Endothelial cell of umbilical vein (primary cell): ENCODE data around the gene SPTLC2. TPM values are rescaled to one million over a fixed set of nuclear protein-coding genes. Genes with fewer than 3 reads are reported as not detected.
A peak's percentile ranks its signal among the peaks of the same experiment; 100 is the strongest.

ENCODE experiments used
- BruUV-seq: library from RNA; stranded (reverse); fragments of 400-500 nt; replicated peaks from 2 replicates; lab custom pipeline; 2021; lab: Mats Ljungman, UMichigan
- CTCF ChIA-PET: fragments of 300-600, 350-600 bp; sonication (Branson Sonifier 250); formaldehyde crosslinking; loops from one replicate; lab custom pipeline; 2021; ENCODE audit warnings: antibody characterized with exemption, inconsistent platforms; lab: Charles Lee
- POLR2A ChIA-PET: fragments of 300-600, 350-600 bp; sonication (Branson Sonifier 250); formaldehyde crosslinking; loops from one replicate; lab custom pipeline; 2021; ENCODE audit warnings: antibody characterized with exemption, inconsistent platforms; lab: Charles Lee
- DNase-seq: peaks from one replicate; pipeline ENCODE4 v3.0.0-alpha.2; 2011; ENCODE audit warnings: low read depth, low spot score
- FAIRE-seq: peaks from 2 replicates; lab custom pipeline; 2011; peaks lifted over from hg19 to GRCh38; lab: Jason Lieb, UNC
- H2AFZ ChIP-seq: 2 replicates; pipeline ENCODE4 v1.6.0; 2012; ENCODE audit warnings: low read depth, low read length, control low read depth, inconsistent platforms
- H3K27ac ChIP-seq: 2 replicates; pipeline ENCODE4 v1.5.1; 2011; ENCODE audit warnings: low read depth, mild to moderate bottlenecking, control low read depth, low read length, moderate library complexity; ENCODE audit not compliant: insufficient read depth
- H3K27me3 ChIP-seq, 2 experiments: 2 replicates each; pipeline versions ENCODE4 v1.6.0 to v1.6.1; 2011; ENCODE audit warnings: low read length in 2 of 2, mixed read lengths in 1 of 2; ENCODE audit not compliant: control insufficient read depth in 2 of 2, insufficient read depth in 2 of 2
- H3K36me3 ChIP-seq, 2 experiments: 2 replicates in 1 of 2; 3 replicates in 1 of 2; pipeline ENCODE4 v1.5.1; 2011; ENCODE audit warnings: low read length in 2 of 2, mild to moderate bottlenecking in 1 of 2, moderate library complexity in 1 of 2; ENCODE audit not compliant: control insufficient read depth in 2 of 2, insufficient read depth in 2 of 2; ENCODE audit errors: extremely low read depth in 1 of 2
- H3K4me1 ChIP-seq: 3 replicates; pipeline ENCODE4 v1.5.1; 2011; ENCODE audit warnings: mild to moderate bottlenecking, low read length; ENCODE audit not compliant: control insufficient read depth, insufficient read depth; ENCODE audit errors: extremely low read depth
- H3K4me2 ChIP-seq: 2 replicates; pipeline ENCODE4 v1.6.1; 2011; ENCODE audit warnings: low read length, control low read depth, mixed read lengths; ENCODE audit not compliant: insufficient read depth
- H3K4me3 ChIP-seq, 3 experiments: fragments of 200-600 bp in 1 of 3; sonication (generic), shearing (Covaris generic) in 1 of 3; replicated peaks in 1 of 3; 2 replicates each; pipeline ENCODE4 v1.5.1; 2011 to 2016; ENCODE audit warnings: control low read depth in 3 of 3, low read length in 3 of 3, mild to moderate bottlenecking in 2 of 3, inconsistent platforms in 1 of 3, low read depth in 1 of 3, moderate library complexity in 1 of 3; ENCODE audit not compliant: insufficient read depth in 1 of 3
- H3K79me2 ChIP-seq: 2 replicates; pipeline ENCODE4 v1.6.0; 2012; ENCODE audit warnings: low read length, inconsistent platforms; ENCODE audit not compliant: control insufficient read depth, insufficient read depth
- H3K9ac ChIP-seq: replicated peaks from 2 replicates; pipeline ENCODE3; 2011; ENCODE audit warnings: low read length, control low read depth; ENCODE audit not compliant: insufficient read depth; ENCODE audit errors: extremely low read depth
- H3K9me1 ChIP-seq: replicated peaks from 3 replicates; pipeline ENCODE4 v1.6.0; 2011; ENCODE audit warnings: mild to moderate bottlenecking, low read length; ENCODE audit not compliant: control insufficient read depth, insufficient read depth; ENCODE audit errors: extremely low read depth
- H3K9me3 ChIP-seq: replicated peaks from 2 replicates; pipeline ENCODE4 v1.5.1; 2012; ENCODE audit warnings: low read length, inconsistent platforms; ENCODE audit not compliant: control insufficient read depth, insufficient read depth
- H4K20me1 ChIP-seq: replicated peaks from 2 replicates; pipeline ENCODE3; 2011; ENCODE audit warnings: mild to moderate bottlenecking, low read length; ENCODE audit not compliant: control insufficient read depth, insufficient read depth; ENCODE audit errors: extremely low read depth
- CTCF ChIP-seq, 2 donors: IDR thresholded peaks; 1 replicate in 1 of 2; 2 replicates in 1 of 2; pipeline ENCODE4 v1.5.1; 2011; ENCODE audit warnings: low read length in 2 of 2, mild to moderate bottlenecking in 2 of 2, moderate library complexity in 2 of 2, control low read depth in 1 of 2, inconsistent platforms in 1 of 2, low read depth in 1 of 2; ENCODE audit not compliant: insufficient read depth in 1 of 2; ENCODE audit errors: extremely low read depth in 1 of 2
- EZH2 ChIP-seq: IDR thresholded peaks from 2 replicates; pipeline ENCODE4 v1.6.1; 2012; ENCODE audit warnings: borderline replicate concordance, low read depth, mild to moderate bottlenecking, moderate library complexity, low read length, inconsistent platforms; ENCODE audit not compliant: severe bottlenecking
- FOS ChIP-seq: IDR thresholded peaks from 2 replicates; pipeline ENCODE4 v1.6.1; 2011; ENCODE audit warnings: mild to moderate bottlenecking, low read length, moderate library complexity, borderline replicate concordance; ENCODE audit not compliant: insufficient read depth
- GATA2 ChIP-seq: IDR thresholded peaks from 2 replicates; pipeline ENCODE4 v1.7.0; 2011; ENCODE audit warnings: low read depth, mild to moderate bottlenecking, moderate library complexity, mixed read lengths, low read length; ENCODE audit not compliant: insufficient read length, insufficient read depth
- JUN ChIP-seq: IDR thresholded peaks from 2 replicates; pipeline ENCODE4 v1.6.1; 2011; ENCODE audit warnings: borderline replicate concordance, low read depth; ENCODE audit not compliant: insufficient read length, insufficient read depth
- MAX ChIP-seq: IDR thresholded peaks from 2 replicates; pipeline ENCODE4 v1.6.1; 2011; ENCODE audit not compliant: insufficient read depth, insufficient read length
- MYC ChIP-seq: IDR thresholded peaks from one replicate; pipeline ENCODE4 v1.6.1; 2011; ENCODE audit warnings: mild to moderate bottlenecking, low read depth, low read length
- POLR2A ChIP-seq: IDR thresholded peaks from 2 replicates; pipeline ENCODE4 v1.6.1; 2012; ENCODE audit warnings: low read depth, mild to moderate bottlenecking, control low read depth, low read length
- POLR2AphosphoS5 ChIP-seq: IDR thresholded peaks from 2 replicates; pipeline ENCODE4 v1.6.1; 2012; ENCODE audit warnings: low read depth, mild to moderate bottlenecking, control low read depth, low read length, moderate library complexity; ENCODE audit not compliant: insufficient read depth
- dilution Hi-C: fragments of 300-500 bp; cut with MboI; formaldehyde crosslinking; loops from one replicate; pipeline ENCODE4 v1.15.0; 2019; ENCODE audit warnings: low sequenced_read_pairs; ENCODE audit not compliant: extremely low pct_ligation_motif_present
- intact Hi-C: fragments of 100-400 bp; cut with micrococcal nuclease; formaldehyde crosslinking; loops from one replicate; pipeline ENCODE4 v1.10.0; 2022
- polyA plus RNA-seq, 4 experiments: library from polyadenylated mRNA; depleted of rRNA in 3 of 4; stranded (reverse) in 3 of 4; unstranded in 1 of 4; fragments of >200 nt; gene quantifications; 2 replicates each; pipeline versions ENCODE4 v1.2.1 to v1.2.3, GENCODE V29; 2011 to 2012; ENCODE audit warnings: missing spikeins in 1 of 4
- total RNA-seq: library from RNA; stranded (reverse); gene quantifications from 2 replicates; pipeline ENCODE4 v1.2.3, GENCODE V29; 2021

The SPTLC2 gene
- total and polyA plus RNA-seq, 2 donors (not counting 3 experiments of a cell fraction or from before 2014, with no cell fraction given) = 19.1 to 71.3 TPM

GRCh38 chr14:77554816-77555599 is 61.4 kb downstream of the SPTLC2 start:
- Histone ChIP-seq H3K4me2 (no peak overlapping the region), H3K27me3 (no peaks in the 10 kb centered on the region), H3K9me3 (no peaks in the 10 kb centered on the region), H3K27ac (no peak overlapping the region), H3K79me2 (no peaks in the 10 kb centered on the region), H2AFZ (no peak overlapping the region), H4K20me1 (no peaks in the 10 kb centered on the region), H3K36me3 (peaks cover 8 to 11% of the 10 kb centered on the region in 2 experiments), H3K9ac (no peak overlapping the region), H3K9me1 (no peaks in the 10 kb centered on the region), H3K4me1 (no peaks in the 10 kb centered on the region), H3K4me3 (no peak overlapping the region)
- no TSS peak for BruUV-seq
- intact Hi-C loops = loop anchor here (10.0 kb wide), 2 partner anchors 150 to 400 kb away; partner anchors contain the start of genes ALKBH1 and SLIRP
- DNase-seq = peak; percentile 60
- dilution Hi-C loops = no loop called here
- no peak for FAIRE-seq
- ChIA-PET CTCF (interaction anchor here (1.8 kb wide), 1 partner anchor 96 kb away, joined by 7 read pairs; no protein-coding TSS in a partner anchor), POLR2A (no interaction called here)
- TF ChIP-seq CTCF (IDR thresholded peaks at IDR 0.05; ENCODE audit: extremely low read depth in 1 of 2, insufficient read depth in 1 of 2, low read depth in 1 of 2, low read length in 2 of 2) (no peak), POLR2AphosphoS5 (no peak), MAX (no peak), FOS (no peak), MYC (no peak), EZH2 (no peak), POLR2A (no peak), GATA2 (no peak), JUN (no peak)
